Retinal pigment epithelial cell (primary cell): ENCODE data around the gene RPL36AL.
"Not testable (repeated sequence)": the region's sequence is repeated elsewhere in the genome, so short reads cannot be mapped to it uniquely, and the experiment has no call there.

ENCODE experiments used
- DNase-seq: peaks from one replicate; pipeline ENCODE4 v3.0.0-alpha.2; 2010; ENCODE audit warnings: low read depth
- H3K4me3 ChIP-seq: 2 replicates; pipeline ENCODE4 v1.5.1; 2011; ENCODE audit warnings: mild to moderate bottlenecking, low read length, control low read depth, moderate library complexity
- TF ChIP-seq, protein P1 (sequence below): conservative IDR thresholded peaks from 2 replicates; pipeline ENCODE4 v1.5.1; 2011; ENCODE audit warnings: low read depth, low read length, control low read depth, inconsistent platforms

Gene RPL36AL

DNA sequence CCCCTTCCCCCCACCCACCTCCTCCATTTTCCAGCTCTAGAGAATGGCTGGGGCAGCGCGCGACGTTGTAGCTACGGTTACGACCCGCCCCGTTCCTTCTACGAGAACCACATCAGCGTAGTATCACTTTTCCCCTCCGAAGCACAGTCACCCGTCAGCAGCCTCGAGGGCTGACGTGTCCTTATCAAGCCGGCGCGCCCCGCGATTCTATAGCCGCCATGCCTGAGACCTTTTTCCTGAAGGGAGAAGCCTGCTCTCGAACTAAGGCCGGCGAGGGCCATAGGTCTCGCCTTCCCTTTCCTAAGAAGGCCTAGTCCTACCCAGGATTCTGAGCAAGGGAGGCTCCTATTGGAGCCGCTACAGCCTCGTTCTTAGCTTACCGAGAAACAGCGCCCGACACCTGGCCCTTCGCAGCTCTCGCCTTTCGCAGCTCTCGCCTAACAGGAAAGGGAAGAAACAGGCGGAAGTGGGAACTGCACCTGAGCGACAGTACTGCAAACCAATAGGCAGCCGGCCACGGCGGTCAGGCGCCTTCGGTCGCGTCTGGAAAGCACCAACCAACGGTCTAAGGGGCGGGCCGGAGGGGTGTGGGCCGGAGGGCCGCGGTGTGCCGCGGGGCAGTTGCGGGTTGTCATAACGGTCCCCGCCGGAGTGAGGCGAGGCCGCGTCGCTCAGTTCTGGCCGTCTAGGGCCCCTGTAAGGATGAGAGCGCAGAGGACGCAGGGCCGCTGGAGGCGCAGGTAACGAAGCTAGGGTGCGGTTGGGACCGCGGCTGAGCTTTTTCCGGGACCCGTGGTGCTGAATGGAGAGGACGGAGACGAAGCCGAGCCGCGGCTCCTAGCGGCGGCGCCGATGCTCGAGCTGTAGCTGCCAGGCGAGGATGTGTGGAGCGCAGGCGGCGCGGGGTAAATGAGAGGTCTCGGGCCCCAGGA, at the start of gene RPL36AL, which contains the start of gene MGAT2:
RPL36AL (minus strand) TSS at position 445 of the 932 bp plus-strand sequence. CDS start 1,522 bp downstream, outside the sequence.
MGAT2 (plus strand) TSS at position 618 of the 932 bp plus-strand sequence. CDS start 470 bp downstream, outside the sequence.
- TF ChIP-seq, protein P1, sequence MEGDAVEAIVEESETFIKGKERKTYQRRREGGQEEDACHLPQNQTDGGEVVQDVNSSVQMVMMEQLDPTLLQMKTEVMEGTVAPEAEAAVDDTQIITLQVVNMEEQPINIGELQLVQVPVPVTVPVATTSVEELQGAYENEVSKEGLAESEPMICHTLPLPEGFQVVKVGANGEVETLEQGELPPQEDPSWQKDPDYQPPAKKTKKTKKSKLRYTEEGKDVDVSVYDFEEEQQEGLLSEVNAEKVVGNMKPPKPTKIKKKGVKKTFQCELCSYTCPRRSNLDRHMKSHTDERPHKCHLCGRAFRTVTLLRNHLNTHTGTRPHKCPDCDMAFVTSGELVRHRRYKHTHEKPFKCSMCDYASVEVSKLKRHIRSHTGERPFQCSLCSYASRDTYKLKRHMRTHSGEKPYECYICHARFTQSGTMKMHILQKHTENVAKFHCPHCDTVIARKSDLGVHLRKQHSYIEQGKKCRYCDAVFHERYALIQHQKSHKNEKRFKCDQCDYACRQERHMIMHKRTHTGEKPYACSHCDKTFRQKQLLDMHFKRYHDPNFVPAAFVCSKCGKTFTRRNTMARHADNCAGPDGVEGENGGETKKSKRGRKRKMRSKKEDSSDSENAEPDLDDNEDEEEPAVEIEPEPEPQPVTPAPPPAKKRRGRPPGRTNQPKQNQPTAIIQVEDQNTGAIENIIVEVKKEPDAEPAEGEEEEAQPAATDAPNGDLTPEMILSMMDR, result peak; percentile 32
- peak; percentile 97 for DNase-seq
- H3K4me3 ChIP-seq, result peak within 1 kb of the TSS; percentile 98

DNA sequence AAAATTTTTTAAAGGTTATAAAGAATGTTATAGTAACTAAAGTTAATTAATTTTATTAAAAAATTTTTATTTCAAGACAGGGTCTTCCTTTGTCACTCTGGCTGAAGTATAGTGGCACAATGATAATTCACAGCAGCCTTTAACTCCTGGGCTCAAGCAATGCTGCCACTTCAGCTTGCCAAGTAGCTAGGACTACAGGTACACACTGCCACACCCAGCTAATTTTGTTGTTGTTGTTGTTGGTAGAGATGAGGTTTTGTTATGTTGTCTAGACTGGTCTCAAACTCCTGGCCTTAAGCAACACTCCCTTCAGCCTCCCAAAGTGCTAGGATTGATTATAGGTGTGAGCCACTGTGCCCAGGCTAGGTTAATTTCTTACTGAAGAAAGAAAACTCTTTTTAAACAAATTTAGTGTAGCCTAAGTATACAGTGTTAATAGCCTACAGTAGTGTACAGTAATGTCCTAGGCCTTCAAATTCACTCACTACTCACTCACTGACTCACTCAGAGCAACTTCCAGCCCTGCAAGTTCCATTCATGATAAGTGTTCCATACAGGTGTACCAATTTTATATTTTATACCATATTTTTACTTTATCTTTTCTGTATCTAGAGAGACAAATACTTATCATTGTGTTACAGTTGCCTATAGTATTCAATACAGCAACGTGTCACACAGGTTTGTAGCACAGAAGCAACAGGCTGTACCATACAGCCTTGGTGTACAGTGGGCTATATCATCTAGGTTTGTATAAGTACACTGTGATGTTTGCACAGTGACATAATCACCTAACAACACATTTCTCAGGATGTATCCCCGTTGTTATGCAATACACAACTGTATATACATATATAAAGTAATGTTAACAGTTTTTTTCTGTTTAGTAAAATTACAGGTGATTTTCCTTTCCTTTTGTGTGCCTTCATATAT, 39.4 kb upstream of the RPL36AL start:
- H3K4me3 ChIP-seq, result no peak overlapping the region
- TF ChIP-seq, protein P1, result no peak
- no peak for DNase-seq

DNA sequence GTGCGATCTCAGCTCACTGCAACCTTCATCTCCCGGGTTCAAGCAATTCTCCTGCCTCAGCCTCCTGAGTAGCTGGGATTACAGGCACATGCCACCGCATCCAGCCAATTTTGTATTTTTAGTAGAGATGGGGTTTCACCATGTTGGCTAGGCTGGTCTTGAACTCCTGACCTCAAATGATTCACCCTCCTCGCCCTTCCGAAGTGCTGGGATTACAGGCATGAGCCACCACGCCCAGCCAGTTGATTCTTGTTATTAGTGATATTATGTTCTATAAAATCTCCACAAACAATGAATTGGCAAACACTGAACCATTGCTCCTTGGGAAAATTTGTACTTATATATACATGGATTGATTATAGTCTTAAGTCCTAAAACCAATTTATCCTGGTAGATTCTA, 37.1 kb upstream of the RPL36AL start:
- H3K4me3 ChIP-seq, DNase-seq: not testable (repeated sequence)

DNA sequence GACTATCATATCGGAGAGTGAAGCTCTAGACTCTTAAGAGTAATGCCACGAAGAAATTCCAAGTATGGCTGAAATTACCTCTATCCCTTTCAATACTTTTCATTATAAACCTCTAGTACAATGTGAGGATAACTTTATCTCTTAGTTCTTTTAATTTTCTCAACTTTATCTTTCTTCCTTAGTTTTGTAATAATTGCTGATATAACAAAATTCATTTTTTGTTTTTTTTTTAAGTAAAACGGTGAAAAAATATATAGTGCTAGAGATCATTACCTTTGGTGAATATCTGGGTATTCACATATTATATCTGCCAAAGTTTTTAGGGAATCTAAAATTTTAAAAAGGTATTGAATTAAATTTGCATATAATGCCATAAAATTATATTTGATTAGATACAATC, 34.1 kb upstream of the RPL36AL start:
- no peak for DNase-seq
- TF ChIP-seq, protein P1, result no peak
- no peak overlapping the region for H3K4me3 ChIP-seq

DNA sequence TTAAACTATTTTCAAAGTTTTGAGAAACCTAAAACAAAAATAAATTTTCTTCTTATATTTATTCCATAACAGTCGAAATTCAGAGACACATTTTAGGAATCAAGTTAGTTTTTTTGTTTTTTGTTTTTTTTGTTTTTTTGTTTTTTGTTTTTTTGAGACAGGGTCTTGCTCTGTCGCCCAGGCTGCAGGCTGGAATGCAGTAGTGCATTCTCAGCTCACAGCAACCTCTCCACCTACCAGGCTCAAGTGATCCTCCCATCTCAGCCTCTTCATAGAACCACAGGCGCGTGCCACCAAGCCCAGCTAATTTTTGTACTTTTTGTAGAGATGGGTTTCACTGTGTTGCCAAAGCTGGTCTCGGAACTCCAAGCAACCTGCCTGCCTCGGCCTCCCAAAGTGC, 33.1 kb upstream of the RPL36AL start:
- H3K4me3 ChIP-seq, result no peak overlapping the region
- no peak for DNase-seq
- TF ChIP-seq, protein P1, result no peak

DNA sequence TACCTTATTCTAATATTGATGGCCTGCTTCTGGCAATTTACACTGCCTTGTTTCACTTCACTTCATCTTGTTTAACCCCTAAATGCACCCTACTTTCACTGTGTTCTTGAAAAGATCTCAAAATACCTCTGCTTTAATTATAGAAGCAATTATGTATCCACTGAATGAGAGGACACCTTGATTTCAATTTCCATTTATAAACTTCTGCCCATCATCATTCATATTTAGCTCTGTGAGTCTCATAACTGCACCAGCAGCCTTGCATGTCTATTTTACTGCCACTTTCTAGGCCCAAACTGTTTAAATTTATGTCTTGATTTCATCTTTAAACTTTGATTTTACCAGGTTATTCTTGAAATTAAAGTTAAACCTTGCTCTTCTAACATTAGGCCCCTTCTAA, 21.7 kb upstream of the RPL36AL start:
- TF ChIP-seq, protein P1, result no peak
- H3K4me3 ChIP-seq, result no peak overlapping the region
- no peak for DNase-seq

DNA sequence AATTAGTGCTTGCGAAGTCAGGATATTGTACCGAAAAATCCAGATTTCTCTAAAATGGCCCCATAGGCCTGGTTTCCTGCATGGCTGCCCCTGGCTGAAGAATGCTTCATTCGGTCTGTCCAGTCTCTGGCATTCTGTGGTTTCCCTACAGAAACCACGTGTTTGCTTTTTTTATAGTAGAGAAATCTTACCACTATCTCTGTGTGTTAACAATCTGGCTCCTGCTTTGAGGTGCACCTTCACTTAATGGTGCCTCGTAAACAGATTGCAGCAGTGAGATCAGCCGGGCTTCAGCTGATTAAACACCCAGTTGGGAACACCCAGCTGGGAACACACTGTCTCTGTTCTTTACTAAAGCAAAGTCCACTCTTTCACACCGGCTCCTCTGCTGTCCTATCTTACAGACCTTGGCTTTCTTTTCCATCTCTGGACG, 21.3 kb upstream of the RPL36AL start:
- no peak overlapping the region for H3K4me3 ChIP-seq
- TF ChIP-seq, protein P1, result no peak
- DNase-seq, result no peak
